Stimulated activated CD8-positive, alpha-beta memory T cell treated with anti-CD3 and anti-CD28 coated beads, Interleukin-15, amount 100 ng/mL, for 48 hours (primary cell): ENCODE measurements around the gene CCDC187.
"Not testable (repeated sequence)": the region's sequence is repeated elsewhere in the genome, so short reads cannot be mapped to it uniquely, and the experiment has no call there.

Source experiments
- DNase-seq, 2 donors: peaks; one replicate each; pipeline ENCODE4 v3.0.0-alpha.2; 2020; ENCODE audit warnings: low read depth in 2 of 2

Gene CCDC187

GRCh38 chr9:136239983-136240330 is 63.9 kb downstream of the CCDC187 start:
- DNase-seq: no peak

- DNase-seq: no peak
These were observed 64.5 kb downstream of the CCDC187 start for GRCh38 chr9:136239135-136239982.

GRCh38 chr9:136238342-136238732 is 65.6 kb downstream of the CCDC187 start:
- DNase-seq: no peak

GRCh38 chr9:136237486-136238341 is 66.2 kb downstream of the CCDC187 start:
- DNase-seq: no peak

- not testable (repeated sequence) for DNase-seq
These were observed 67.2 kb downstream of the CCDC187 start for GRCh38 chr9:136236471-136237410.

- DNase-seq: no peak
These were observed 68.0 kb downstream of the CCDC187 start for GRCh38 chr9:136235709-136236455.

GRCh38 chr9:136235171-136235570 is 68.7 kb downstream of the CCDC187 start:
- DNase-seq: no peak

- no peak for DNase-seq
These were observed 69.3 kb downstream of the CCDC187 start for GRCh38 chr9:136234597-136234996.

- no peak for DNase-seq
These were observed 70.0 kb downstream of the CCDC187 start for GRCh38 chr9:136233868-136234267.

GRCh38 chr9:136233411-136233810 is 70.5 kb downstream of the CCDC187 start:
- no peak for DNase-seq

- no peak for DNase-seq
These were observed 70.9 kb downstream of the CCDC187 start for GRCh38 chr9:136232969-136233368.

GRCh38 chr9:136231478-136232297 is 72.2 kb downstream of the CCDC187 start:
- DNase-seq: no peak

- DNase-seq: no peak
These were observed 73.1 kb downstream of the CCDC187 start for GRCh38 chr9:136230773-136231172.

GRCh38 chr9:136230365-136230764 is 73.5 kb downstream of the CCDC187 start:
- no peak for DNase-seq

GRCh38 chr9:136229096-136230065 is 74.5 kb downstream of the CCDC187 start:
- DNase-seq: no peak

GRCh38 chr9:136228107-136228875 is 75.6 kb downstream of the CCDC187 start:
- no peak for DNase-seq

GRCh38 chr9:136226680-136227407 is 77.0 kb downstream of the CCDC187 start:
- no peak for DNase-seq
